GM12801 (cell line): ENCODE measurements around the gene PEX19.

Experiments
- TF ChIP-seq, protein P1 (sequence below): IDR thresholded peaks from one replicate; pipeline ENCODE4 v1.5.1; 2011; ENCODE audit warnings: control low read depth; ENCODE audit not compliant: insufficient read length; ENCODE audit errors: extremely low read depth

PEX19 gene

DNA sequence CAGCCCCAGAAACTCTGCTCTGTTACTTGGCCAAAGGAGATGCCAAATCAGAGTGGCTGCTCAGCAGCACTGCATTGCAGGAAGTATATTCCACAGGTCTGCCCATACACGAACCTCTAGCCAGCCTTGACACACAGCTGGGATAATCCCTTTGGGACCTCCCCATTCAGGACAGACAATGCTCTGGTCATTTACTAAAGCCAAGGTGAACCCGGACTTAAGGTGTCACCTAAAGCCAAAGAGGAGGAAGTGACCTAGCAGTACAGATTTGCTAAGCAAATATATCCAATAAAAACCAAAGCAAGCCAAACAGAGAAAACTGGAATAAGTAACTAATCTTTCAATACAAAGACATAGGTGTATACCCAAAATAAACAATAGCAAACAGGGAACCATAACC is 30.4 kb upstream of the PEX19 start:
- TF ChIP-seq, protein P1, sequence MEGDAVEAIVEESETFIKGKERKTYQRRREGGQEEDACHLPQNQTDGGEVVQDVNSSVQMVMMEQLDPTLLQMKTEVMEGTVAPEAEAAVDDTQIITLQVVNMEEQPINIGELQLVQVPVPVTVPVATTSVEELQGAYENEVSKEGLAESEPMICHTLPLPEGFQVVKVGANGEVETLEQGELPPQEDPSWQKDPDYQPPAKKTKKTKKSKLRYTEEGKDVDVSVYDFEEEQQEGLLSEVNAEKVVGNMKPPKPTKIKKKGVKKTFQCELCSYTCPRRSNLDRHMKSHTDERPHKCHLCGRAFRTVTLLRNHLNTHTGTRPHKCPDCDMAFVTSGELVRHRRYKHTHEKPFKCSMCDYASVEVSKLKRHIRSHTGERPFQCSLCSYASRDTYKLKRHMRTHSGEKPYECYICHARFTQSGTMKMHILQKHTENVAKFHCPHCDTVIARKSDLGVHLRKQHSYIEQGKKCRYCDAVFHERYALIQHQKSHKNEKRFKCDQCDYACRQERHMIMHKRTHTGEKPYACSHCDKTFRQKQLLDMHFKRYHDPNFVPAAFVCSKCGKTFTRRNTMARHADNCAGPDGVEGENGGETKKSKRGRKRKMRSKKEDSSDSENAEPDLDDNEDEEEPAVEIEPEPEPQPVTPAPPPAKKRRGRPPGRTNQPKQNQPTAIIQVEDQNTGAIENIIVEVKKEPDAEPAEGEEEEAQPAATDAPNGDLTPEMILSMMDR, result no peak

DNA sequence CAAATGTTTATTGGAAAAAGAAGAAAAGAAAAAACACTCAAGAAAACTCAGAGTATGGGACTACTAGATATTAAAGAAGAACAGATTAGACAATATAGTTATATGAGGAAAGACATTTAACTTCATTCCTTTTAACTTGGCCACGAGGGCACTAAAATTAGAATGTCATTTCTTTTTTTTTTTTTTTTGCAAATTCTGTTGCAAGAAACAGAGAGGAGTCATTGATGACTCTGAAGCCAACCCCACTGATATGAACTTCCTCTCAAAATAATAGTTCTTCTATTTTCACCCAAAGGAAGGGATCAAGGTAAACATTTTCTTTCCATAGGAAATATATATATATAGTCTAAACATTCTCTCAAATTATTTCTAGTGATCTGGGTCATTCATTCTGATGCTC is 24.6 kb upstream of the PEX19 start:
- TF ChIP-seq, protein P1, result no peak

DNA sequence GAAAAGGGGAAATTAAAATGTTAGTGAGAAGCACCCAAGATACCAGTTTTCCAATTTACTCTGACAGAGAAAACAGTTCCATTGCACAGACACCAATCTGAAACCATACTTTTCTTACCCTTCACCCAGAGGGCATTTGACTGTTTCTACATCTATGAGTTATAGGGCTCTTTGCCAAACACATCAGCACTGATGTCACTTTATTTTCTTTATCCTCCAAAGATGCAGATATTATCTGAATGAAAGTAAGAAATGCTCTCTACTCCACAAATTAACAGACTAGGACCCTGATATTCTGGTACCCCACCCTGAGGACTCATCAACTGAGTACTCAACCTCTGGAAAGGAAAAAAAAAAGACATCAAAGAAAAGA is 24.2 kb upstream of the PEX19 start:
- TF ChIP-seq, protein P1, result no peak

DNA sequence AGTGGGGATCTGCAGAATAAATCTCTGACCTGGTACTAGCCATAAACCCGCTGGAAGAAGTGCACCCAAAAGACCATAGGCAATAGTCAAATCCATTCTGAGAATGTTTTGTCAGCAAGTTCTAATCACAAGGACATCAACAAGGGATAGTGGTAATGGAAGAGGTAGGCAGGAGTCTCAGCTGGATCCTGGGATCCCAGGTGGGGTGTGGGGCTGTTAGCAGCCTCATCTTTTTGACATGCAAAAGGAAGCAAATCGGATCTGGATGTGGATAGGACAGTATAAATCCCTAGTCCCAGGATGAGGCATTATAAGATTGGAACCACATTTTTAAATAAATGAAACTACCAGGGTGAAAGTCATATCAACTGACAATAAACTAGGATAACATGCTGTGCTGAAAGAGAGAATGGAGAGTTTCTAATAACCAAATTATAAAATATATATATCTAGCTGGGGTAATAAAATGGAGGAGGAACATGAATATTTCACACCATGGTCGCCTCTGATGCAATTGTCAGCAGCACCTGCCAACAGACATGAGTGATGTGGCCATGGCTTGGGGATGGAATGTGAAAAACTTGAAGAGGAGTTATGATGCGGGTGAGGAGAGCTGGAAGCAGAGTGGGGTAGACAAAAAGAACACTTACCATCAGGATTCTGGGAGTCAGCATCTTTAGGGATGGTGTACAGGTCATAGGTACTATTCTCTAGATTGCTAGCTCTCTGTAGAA is 23.7 kb upstream of the PEX19 start:
- TF ChIP-seq, protein P1, result no peak

DNA sequence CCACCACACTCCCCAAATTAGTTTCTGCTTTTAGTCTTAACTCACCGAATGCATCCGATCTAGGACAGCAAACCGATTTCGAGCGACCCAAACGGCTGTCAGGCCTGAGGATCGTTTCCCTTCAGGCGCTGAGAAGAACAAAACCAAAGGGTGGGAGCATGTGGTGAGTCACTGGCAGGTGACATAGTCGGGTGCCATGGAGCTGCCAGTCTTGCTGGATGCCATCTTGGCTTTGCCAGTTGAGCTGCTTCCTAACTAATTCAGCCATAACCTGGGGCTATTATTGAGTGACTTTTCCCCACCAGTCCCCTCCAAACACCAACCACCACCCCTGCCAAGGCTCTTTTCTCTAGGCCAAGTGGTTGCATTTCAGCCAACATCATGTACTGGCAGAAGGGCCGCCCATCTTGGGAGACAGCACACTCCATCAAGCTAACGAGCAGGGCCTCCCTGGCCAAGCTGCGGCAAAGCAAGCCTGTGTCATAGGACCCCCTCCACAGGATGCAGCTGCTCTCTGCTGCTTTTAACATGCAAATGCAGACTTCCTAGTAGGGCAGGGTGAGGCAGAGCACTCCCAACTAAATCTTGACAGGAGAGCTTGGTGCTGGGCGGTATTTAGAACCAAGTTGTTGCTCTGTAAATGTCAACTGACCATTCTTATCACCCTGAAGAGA is 22.3 kb upstream of the PEX19 start:
- TF ChIP-seq, protein P1, result no peak

DNA sequence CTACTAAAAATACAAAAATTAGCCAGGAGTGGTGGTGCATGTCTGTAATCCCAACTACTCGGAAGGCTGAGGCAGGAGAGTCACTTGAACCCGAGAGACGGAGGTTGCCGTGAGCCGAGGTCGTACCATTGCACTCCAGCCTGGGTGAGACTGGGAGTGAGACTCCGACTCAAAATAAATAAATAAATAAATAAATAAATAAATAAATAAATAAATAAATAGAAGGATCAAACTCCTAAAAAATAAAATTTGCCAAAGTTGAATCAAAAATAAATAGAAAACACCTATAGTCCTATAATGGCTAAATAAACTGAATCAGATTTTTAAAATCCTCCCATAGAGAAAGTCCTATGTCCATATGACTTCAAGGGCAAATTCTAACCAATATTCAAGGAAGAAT is 15.2 kb upstream of the PEX19 start:
- TF ChIP-seq, protein P1, result no peak

DNA sequence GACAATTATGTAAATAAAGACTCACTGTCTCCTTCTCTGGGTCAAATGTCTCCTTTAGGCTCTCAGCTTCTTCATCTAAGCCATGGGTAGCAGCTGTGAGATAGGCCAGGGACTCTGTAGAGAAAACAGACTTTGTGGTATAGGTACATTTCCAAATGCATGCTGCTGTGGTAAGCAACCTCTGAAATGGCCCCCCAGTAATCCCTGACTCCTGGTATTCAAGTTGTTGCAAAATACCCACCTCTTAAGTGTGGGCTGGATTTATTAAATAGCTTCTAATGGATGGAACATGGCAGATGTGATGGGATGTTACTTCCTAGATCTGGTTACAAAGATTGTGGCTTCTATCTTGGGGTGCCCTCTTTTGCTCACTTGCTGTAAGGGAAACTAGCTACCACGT is 11.1 kb upstream of the PEX19 start:
- TF ChIP-seq, protein P1, result no peak
